Measurements from ENCODE around the gene SLC38A4.
A peak's percentile ranks its signal among the peaks of the same experiment; 100 is the strongest.

Gene SLC38A4

DNA sequence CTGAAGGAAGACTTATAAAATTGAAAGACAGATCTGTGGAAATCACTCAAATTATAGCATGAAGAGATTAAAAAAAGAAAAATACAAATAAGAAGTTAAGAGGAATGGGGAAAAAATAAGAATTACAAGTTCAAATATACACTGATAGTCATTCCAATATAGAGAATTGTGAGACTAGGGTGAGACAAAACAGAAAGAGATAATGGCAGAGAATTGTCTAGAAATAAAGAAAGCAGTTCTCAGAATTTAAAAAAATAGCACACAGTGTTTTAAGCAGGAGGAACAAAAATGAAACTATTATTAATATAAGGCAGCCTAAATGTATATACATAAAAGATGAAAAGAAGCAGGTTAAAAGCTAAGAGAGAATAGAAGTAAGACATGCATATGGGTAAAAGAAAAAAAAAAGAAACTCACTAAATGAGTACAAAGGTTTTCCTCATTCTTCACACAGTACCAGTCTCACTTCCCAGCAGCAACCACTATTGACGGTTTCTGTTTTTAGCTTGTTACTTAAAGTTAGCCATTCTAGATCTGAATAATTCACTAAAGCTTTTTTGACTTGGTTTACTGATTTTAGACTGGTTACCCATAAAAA lies 31.1 kb downstream of the SLC38A4 start:
- DNase-seq (ENCODE audit: low spot score): no peak
- POLR2A ChIA-PET (ENCODE audit: low non-redundant PET): no interaction called here
- CTCF ChIA-PET: no interaction called here
- TF ChIP-seq, protein P1, sequence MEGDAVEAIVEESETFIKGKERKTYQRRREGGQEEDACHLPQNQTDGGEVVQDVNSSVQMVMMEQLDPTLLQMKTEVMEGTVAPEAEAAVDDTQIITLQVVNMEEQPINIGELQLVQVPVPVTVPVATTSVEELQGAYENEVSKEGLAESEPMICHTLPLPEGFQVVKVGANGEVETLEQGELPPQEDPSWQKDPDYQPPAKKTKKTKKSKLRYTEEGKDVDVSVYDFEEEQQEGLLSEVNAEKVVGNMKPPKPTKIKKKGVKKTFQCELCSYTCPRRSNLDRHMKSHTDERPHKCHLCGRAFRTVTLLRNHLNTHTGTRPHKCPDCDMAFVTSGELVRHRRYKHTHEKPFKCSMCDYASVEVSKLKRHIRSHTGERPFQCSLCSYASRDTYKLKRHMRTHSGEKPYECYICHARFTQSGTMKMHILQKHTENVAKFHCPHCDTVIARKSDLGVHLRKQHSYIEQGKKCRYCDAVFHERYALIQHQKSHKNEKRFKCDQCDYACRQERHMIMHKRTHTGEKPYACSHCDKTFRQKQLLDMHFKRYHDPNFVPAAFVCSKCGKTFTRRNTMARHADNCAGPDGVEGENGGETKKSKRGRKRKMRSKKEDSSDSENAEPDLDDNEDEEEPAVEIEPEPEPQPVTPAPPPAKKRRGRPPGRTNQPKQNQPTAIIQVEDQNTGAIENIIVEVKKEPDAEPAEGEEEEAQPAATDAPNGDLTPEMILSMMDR (conservative IDR thresholded peaks at IDR 0.05; ENCODE audit: low read depth): no peak
- no peak overlapping the region for H3K27ac ChIP-seq

DNA sequence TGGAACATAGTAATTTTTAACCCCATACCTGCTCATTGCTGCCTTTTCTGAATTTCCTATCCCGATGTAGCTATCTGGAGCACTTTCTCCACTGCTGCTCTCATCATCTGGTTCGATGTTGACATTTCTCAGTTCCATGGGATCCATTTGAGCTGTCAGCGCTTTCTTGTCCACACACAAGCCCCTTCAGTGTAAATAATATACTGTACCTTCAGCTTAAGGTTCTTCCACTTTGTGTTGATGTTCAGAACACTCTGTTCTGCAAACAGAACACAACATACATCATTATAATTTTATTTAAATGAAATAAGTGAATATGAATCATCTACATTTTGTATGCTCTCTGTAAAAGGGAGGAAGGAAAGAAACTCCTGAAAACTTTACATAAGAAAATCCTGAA lies 32.9 kb downstream of the SLC38A4 start:
- DNase-seq (ENCODE audit: low spot score): no peak
- H3K27ac ChIP-seq: no peak overlapping the region
- POLR2A ChIA-PET (ENCODE audit: low non-redundant PET): no interaction called here
- TF ChIP-seq, protein P1 (conservative IDR thresholded peaks at IDR 0.05; ENCODE audit: low read depth): no peak
- CTCF ChIA-PET: no interaction called here

DNA sequence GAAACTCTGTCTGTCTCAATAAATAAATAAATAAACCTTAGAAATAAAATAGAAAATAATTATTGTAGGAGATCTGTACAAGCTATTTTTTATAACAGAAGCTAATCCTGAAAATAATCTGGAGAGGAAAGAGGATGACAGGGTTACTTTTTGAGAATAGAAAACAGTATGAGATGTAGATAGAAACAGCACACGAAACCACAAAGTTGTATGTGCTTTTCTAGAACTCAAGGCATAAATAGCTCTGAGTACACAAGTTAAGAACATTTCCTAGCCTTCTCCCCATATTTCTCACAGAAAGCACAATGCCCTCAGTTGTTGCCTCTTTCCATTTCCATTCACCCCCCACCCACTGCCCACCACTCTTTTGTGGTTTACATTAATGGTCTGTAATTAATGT lies 35.7 kb downstream of the SLC38A4 start:
- H3K27ac ChIP-seq: no peak overlapping the region
- TF ChIP-seq, protein P1 (conservative IDR thresholded peaks at IDR 0.05; ENCODE audit: low read depth): no peak
- no peak for DNase-seq (ENCODE audit: low spot score)
- CTCF ChIA-PET: no interaction called here
- POLR2A ChIA-PET (ENCODE audit: low non-redundant PET): no interaction called here

DNA sequence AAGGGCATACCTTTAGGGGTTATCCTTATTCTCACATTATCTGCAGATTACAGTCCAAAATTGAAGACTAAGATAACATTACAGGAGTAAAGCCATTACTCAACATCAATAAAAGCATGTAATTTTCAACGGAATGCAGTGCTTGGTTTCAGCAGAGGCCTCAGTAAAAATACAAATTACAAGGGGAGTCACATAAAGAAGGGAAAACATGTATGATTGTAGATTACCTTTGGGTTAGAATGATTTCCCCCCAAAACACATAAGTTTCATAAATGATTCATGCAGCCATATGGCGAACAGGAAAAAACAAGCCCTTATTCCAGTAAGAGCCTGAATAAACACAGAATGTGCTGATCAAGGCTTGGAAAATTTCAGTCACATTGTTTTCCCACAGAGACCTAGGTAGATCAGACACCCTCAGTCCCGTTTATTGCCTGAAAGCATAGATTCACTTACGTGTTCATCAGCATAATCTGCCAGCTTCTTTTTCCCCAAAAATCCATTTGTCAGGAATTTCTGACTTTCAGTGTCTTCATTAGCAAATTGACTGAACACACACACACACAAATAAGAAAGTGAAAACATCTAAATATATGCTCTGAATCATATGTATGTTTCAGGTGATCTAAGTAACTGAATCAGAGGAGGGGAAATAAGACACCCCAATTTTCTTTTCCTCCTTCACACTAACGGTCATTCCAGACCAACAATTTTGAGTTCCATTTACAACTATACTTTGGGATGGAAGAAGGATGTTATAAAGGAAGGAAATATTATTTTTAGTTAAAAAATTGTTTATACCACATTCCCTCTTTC lies 37.5 kb downstream of the SLC38A4 start:
- H3K27ac ChIP-seq: no peak overlapping the region
- no peak for DNase-seq (ENCODE audit: low spot score)
- ChIA-PET POLR2A (ENCODE audit: low non-redundant PET) (no interaction called here), CTCF (no interaction called here)
- TF ChIP-seq, protein P1 (conservative IDR thresholded peaks at IDR 0.05; ENCODE audit: low read depth): no peak

DNA sequence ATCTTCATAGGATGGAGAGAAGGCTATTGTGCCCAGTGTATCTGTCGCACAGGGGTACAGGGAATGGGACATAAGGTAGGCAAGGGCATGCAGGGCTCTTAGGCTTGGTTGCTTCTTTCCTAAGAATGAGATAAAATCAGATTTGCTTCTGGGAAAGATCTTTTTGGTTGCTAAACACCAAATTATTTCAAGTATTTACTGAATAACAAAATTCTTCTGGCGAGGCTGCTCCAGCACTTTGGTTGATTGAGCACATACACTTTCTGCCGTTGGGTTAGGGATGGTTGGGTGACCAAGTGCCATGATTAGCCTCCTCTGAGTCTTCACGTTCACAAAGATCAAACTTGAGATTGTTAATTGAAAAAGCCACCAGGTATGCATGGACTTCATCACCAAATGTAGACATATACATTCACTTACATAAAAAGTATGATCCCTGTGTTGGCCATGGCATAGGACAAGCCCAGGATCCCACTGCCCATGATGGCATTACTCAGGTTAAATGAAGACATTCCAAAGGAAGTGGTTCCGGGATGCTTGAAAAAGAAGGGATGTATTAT lies 38.2 kb downstream of the SLC38A4 start:
- CTCF ChIA-PET: no interaction called here
- POLR2A ChIA-PET (ENCODE audit: low non-redundant PET): no interaction called here
- no peak for DNase-seq (ENCODE audit: low spot score)
- TF ChIP-seq, protein P1 (conservative IDR thresholded peaks at IDR 0.05; ENCODE audit: low read depth): no peak
- H3K27ac ChIP-seq: no peak overlapping the region

DNA sequence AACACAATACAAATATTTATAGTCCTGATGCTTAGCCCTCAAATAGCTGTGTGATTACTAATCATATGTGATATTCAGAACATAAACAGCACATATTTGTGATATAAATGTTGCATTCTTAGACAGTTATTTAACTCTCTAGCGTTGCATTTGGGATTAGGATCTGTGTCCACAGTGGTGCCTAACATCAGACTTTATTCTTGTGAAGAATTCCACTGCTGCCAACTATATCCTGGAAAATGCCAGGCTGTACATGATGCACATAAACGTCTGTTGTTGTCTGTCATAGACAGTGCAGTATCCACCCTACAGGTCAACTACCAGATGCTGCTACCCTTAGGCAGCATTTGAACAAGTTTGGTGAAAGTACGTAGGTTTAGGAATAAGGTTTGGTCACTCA lies 39.0 kb downstream of the SLC38A4 start:
- no peak overlapping the region for H3K27ac ChIP-seq
- TF ChIP-seq, protein P1 (conservative IDR thresholded peaks at IDR 0.05; ENCODE audit: low read depth): no peak
- CTCF ChIA-PET: interaction anchor here (0.5 kb wide), 1 partner anchor 8 kb away, joined by 5 read pairs; no protein-coding TSS in a partner anchor
- POLR2A ChIA-PET (ENCODE audit: low non-redundant PET): no interaction called here
- peak; percentile 11 for DNase-seq (ENCODE audit: low spot score)
